SK-N-SH (cell line): ENCODE measurements around the gene IQCK. TPM values are rescaled to one million over a fixed set of nuclear protein-coding genes. Genes with fewer than 3 reads are reported as not detected.

Experiments
- CTCF ChIA-PET: fragments of 300-600, 350-600 bp; formaldehyde crosslinking; extraction: SDS; loops from one replicate; lab custom pipeline; 2021; lab: Yijun Ruan, JAX
- POLR2A ChIA-PET: fragments of 350-600 bp; sonication (Branson Sonifier 250); formaldehyde crosslinking; extraction: SDS; loops from one replicate; lab custom pipeline; 2020; ENCODE audit warnings: antibody characterized with exemption, inconsistent platforms; lab: Yijun Ruan, JAX
- DNase-seq: peaks from one replicate; pipeline ENCODE4 v3.0.0; 2012
- H2AFZ ChIP-seq: fragments of 200-600 bp; sonication (generic); 2 replicates; pipeline ENCODE4 v1.8.1; 2016; ENCODE audit warnings: antibody characterized with exemption, mild to moderate bottlenecking, low read depth
- H3F3A ChIP-seq: fragments of 200-600 bp; sonication (generic); replicated peaks from 2 replicates; pipeline ENCODE3; 2016; ENCODE audit warnings: antibody characterized with exemption, mild to moderate bottlenecking; ENCODE audit not compliant: insufficient read depth
- H3K27ac ChIP-seq, 2 experiments: fragments of 200-500 bp in 1 of 2; fragments of 200-600 bp in 1 of 2; sonication (Bioruptor generic) in 1 of 2; sonication (generic), shearing (Covaris generic) in 1 of 2; 2 replicates each; pipeline versions ENCODE4 v1.5.1 to v1.6.1; 2014 to 2016; ENCODE audit warnings: low read depth in 2 of 2, inconsistent platforms in 1 of 2, low read length in 1 of 2, mild to moderate bottlenecking in 1 of 2, mixed read lengths in 1 of 2
- H3K27me3 ChIP-seq: fragments of 200-600 bp; sonication (generic), shearing (Covaris generic); 2 replicates; pipeline ENCODE4 v1.6.1; 2016; ENCODE audit warnings: mixed run types; ENCODE audit not compliant: insufficient read depth
- H3K36me3 ChIP-seq, 2 experiments: fragments of 200-500 bp in 1 of 2; fragments of 200-600 bp in 1 of 2; sonication (Bioruptor generic) in 1 of 2; sonication (generic) in 1 of 2; replicated peaks in 1 of 2; 2 replicates each; pipeline versions ENCODE3 to v1.5.1; 2014 to 2016; ENCODE audit warnings: low read length in 1 of 2, mild to moderate bottlenecking in 1 of 2; ENCODE audit not compliant: insufficient read depth in 2 of 2, control insufficient read depth in 1 of 2
- H3K4me1 ChIP-seq, 2 experiments: fragments of 200-500 bp in 1 of 2; fragments of 200-600 bp in 1 of 2; sonication (Bioruptor generic) in 1 of 2; sonication (generic), shearing (Covaris generic) in 1 of 2; 2 replicates each; pipeline versions ENCODE4 v1.5.1 to v1.6.1; 2014 to 2016; ENCODE audit warnings: low read depth in 1 of 2, low read length in 1 of 2, mixed run types in 1 of 2; ENCODE audit not compliant: insufficient read depth in 2 of 2, control insufficient read depth in 1 of 2
- H3K4me2 ChIP-seq: fragments of 200-600 bp; sonication (generic), shearing (Covaris generic); 2 replicates; pipeline ENCODE4 v1.6.1; 2017; ENCODE audit warnings: mixed run types
- H3K4me3 ChIP-seq, 2 experiments: fragments of 200-500 bp in 1 of 2; fragments of 200-600 bp in 1 of 2; sonication (Bioruptor generic) in 1 of 2; sonication (generic), shearing (Covaris generic) in 1 of 2; 2 replicates each; pipeline versions ENCODE4 v1.5.1 to v1.8.1; 2014 to 2016; ENCODE audit warnings: low read depth in 2 of 2, inconsistent platforms in 1 of 2, low read length in 1 of 2, mild to moderate bottlenecking in 1 of 2, mixed read lengths in 1 of 2, moderate library complexity in 1 of 2
- H3K79me2 ChIP-seq: fragments of 200-600 bp; sonication (generic); 2 replicates; pipeline ENCODE4 v1.8.1; 2017; ENCODE audit warnings: mild to moderate bottlenecking; ENCODE audit not compliant: insufficient read depth
- H3K9ac ChIP-seq: fragments of 200-600 bp; sonication (generic); 2 replicates; pipeline ENCODE4 v1.6.1; 2017; ENCODE audit warnings: mixed run types
- H3K9me2 ChIP-seq: fragments of 200-600 bp; sonication (generic); 2 replicates; pipeline ENCODE4 v1.6.1; 2017; ENCODE audit warnings: mixed run types
- H3K9me3 ChIP-seq: fragments of 200-600 bp; sonication (generic); 2 replicates; pipeline ENCODE4 v1.6.1; 2017; ENCODE audit warnings: mixed run types, mild to moderate bottlenecking, moderate library complexity
- H4K20me1 ChIP-seq: fragments of 200-600 bp; sonication (generic); 2 replicates; pipeline ENCODE4 v1.6.1; 2017; ENCODE audit warnings: mild to moderate bottlenecking, mixed run types; ENCODE audit not compliant: insufficient read depth
- FOXJ3 ChIP-seq: sonication (generic); formaldehyde crosslinking; IDR thresholded peaks from 2 replicates; pipeline ENCODE4 v1.5.1; 2020; ENCODE audit warnings: mild to moderate bottlenecking, missing genetic modification reagents
- MEF2A ChIP-seq: IDR thresholded peaks from 2 replicates; pipeline ENCODE4 v1.4.0; 2012; ENCODE audit warnings: low read depth, borderline replicate concordance
- REST ChIP-seq: IDR thresholded peaks from 2 replicates; pipeline ENCODE4 v1.6.1; 2012; ENCODE audit warnings: mild to moderate bottlenecking, low read depth, low read length, moderate library complexity
- RXRA ChIP-seq: IDR thresholded peaks from 2 replicates; pipeline ENCODE4 v1.4.0; 2012; ENCODE audit warnings: low read depth, mild to moderate bottlenecking, borderline replicate concordance
- USF1 ChIP-seq: IDR thresholded peaks from 2 replicates; pipeline ENCODE4 v1.4.0; 2012; ENCODE audit warnings: low read depth, borderline replicate concordance
- ZBTB33 ChIP-seq: IDR thresholded peaks from 2 replicates; pipeline ENCODE4 v1.4.0; 2012; ENCODE audit warnings: low read depth, borderline replicate concordance
- WGBS: methylation state at CpG from one replicate; pipeline ENCODE4 v1.1.6; 2017; ENCODE audit warnings: low lambda C conversion rate; 5-methylcytosine and 5-hydroxymethylcytosine counted together
- polyA plus RNA-seq, 3 experiments: library from polyadenylated mRNA; depleted of rRNA; stranded (reverse); fragments of >200 nt; gene quantifications; 2 replicates each; pipeline ENCODE4 v1.2.3, GENCODE V29; 2012

The IQCK gene
- polyA plus RNA-seq, 1 of the 3 experiments (the other 2 are of a cell fraction) = 7.3 TPM

- H3F3A ChIP-seq = no peaks in the 10 kb centered on the region
- POLR2A ChIA-PET = no interaction called here
- H4K20me1 ChIP-seq = no peaks in the 10 kb centered on the region
- H3K9me3 ChIP-seq = no peaks in the 10 kb centered on the region
- H3K36me3 ChIP-seq = no peaks in the 10 kb centered on the region
- no peak overlapping the region for H3K4me3 ChIP-seq
- H3K9me2 ChIP-seq = no peaks in the 10 kb centered on the region
- H3K27ac ChIP-seq = no peak overlapping the region
- no peak overlapping the region for H3K9ac ChIP-seq
- no peak for DNase-seq
- no peaks in the 10 kb centered on the region for H3K79me2 ChIP-seq
- no peak overlapping the region for H2AFZ ChIP-seq
- no peak for TF ChIP-seq USF1
- 80% methylated on average over 8 of the region's 8 CpGs for WGBS
- H3K4me1 ChIP-seq = no peaks in the 10 kb centered on the region
- H3K27me3 ChIP-seq = no peaks in the 10 kb centered on the region
- CTCF ChIA-PET = no interaction called here
- H3K4me2 ChIP-seq = no peak overlapping the region
Observed at GRCh38 chr16:19802612-19803011, 84.5 kb downstream of the IQCK start.

- no peaks in the 10 kb centered on the region for H3K9me2 ChIP-seq
- CTCF ChIA-PET = no interaction called here
- H3K9ac ChIP-seq = no peak overlapping the region
- no peak for DNase-seq
- 89% methylated on average over 10 of the region's 10 CpGs for WGBS
- no peak overlapping the region for H3K4me3 ChIP-seq
- no peak overlapping the region for H3K27ac ChIP-seq
- H3K36me3 ChIP-seq = no peaks in the 10 kb centered on the region
- H3K9me3 ChIP-seq = no peaks in the 10 kb centered on the region
- no peaks in the 10 kb centered on the region for H4K20me1 ChIP-seq
- H3K27me3 ChIP-seq = no peaks in the 10 kb centered on the region
- no peaks in the 10 kb centered on the region for H3K4me1 ChIP-seq
- no peak overlapping the region for H2AFZ ChIP-seq
- H3K79me2 ChIP-seq = no peaks in the 10 kb centered on the region
- no peak overlapping the region for H3K4me2 ChIP-seq
- no peaks in the 10 kb centered on the region for H3F3A ChIP-seq
- TF ChIP-seq RXRA (no peak), ZBTB33 (no peak), REST (no peak), FOXJ3 (CRISPR knock-in tag) (no peak), MEF2A (no peak)
- TF ChIP-seq, all 33 proteins: peak for 0
- POLR2A ChIA-PET = interaction anchor here (0.6 kb wide), 1 partner anchor 9 kb away, joined by 3 read pairs; no protein-coding TSS in a partner anchor
Observed at GRCh38 chr16:19804538-19805323, 86.7 kb downstream of the IQCK start.
